HL-60 (cell line): ENCODE results near the gene RGP1.

Experiments
- DNase-seq, 2 experiments: peaks; one replicate each; pipeline ENCODE4 v3.0.0-alpha.2; 2010 to 2020; ENCODE audit warnings: low read depth in 1 of 2, low spot score in 1 of 2
- H3K27ac ChIP-seq: fragments of 250-450 bp; sonication (Bioruptor Pico); replicated peaks from 2 replicates; pipeline ENCODE4 v1.5.1; 2020; ENCODE audit warnings: mild to moderate bottlenecking, moderate library complexity
- H3K27me3 ChIP-seq: fragments of 250-450 bp; sonication (Bioruptor Pico); 2 replicates; pipeline ENCODE4 v1.5.1; 2021; ENCODE audit warnings: mild to moderate bottlenecking, moderate library complexity; ENCODE audit not compliant: insufficient read depth, poor library complexity, severe bottlenecking
- H3K4me3 ChIP-seq: replicated peaks from 2 replicates; pipeline ENCODE4 v1.5.1; 2011; ENCODE audit warnings: mild to moderate bottlenecking, control low read depth, low read length; ENCODE audit not compliant: insufficient read depth
- GABPA ChIP-seq: IDR thresholded peaks from 2 replicates; pipeline ENCODE4 v1.6.1; 2012; ENCODE audit warnings: low read depth
- POLR2AphosphoS5 ChIP-seq: IDR thresholded peaks from 2 replicates; pipeline ENCODE4 v1.6.1; 2012; ENCODE audit warnings: low read depth
- SPI1 ChIP-seq: IDR thresholded peaks from 2 replicates; pipeline ENCODE4 v1.6.1; 2012; ENCODE audit warnings: low read depth, mild to moderate bottlenecking, borderline replicate concordance
- TF ChIP-seq, protein P1 (sequence below): IDR thresholded peaks from 2 replicates; pipeline ENCODE4 v1.6.1; 2012; ENCODE audit warnings: low read depth; ENCODE audit not compliant: insufficient replicate concordance
- TF ChIP-seq, protein P2 (sequence below): IDR thresholded peaks from one replicate; pipeline ENCODE4 v1.5.1; 2011; ENCODE audit warnings: low read length, control low read depth, inconsistent platforms; ENCODE audit not compliant: insufficient read depth

The RGP1 gene

DNA sequence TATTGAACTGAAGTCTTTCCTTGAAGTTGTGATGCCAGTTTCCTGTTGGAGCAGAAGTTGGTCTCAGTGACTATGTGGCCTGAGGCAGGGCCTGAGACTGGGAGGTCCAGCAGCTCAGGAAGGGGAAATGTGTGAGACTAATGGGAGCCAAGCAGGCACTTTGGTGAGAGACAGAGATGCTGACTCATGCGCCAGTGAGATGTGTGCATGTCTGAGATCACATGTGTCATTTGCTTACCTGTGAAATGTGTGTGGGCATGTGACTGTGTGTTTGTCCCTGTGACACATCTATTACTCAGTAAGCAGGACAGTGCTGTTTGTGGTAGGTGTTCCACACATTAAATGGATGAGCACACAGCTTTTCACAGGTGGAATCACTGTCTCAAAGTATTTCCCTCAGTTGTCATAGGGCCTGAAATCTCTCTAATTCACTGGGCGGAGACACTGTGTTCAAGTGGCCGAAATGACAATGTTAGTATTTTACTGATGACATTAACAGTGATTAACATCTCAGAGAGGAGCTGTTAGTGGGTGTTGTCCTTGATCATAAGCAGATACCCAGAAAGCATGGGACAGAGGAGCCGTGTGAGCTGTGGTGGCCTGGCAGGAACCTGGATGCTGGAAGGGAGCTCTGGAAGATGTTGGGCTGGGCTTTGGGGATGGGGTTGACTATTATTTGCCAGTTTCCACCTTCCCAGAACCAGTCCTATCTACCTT, 49.7 kb downstream of the RGP1 start:
- DNase-seq, result peak in 1 of 2 experiments; percentile 3
- Histone ChIP-seq H3K27me3 (no peaks in the 10 kb centered on the region), H3K4me3 (no peak overlapping the region), H3K27ac (no peak overlapping the region)
- TF ChIP-seq, protein P1, sequence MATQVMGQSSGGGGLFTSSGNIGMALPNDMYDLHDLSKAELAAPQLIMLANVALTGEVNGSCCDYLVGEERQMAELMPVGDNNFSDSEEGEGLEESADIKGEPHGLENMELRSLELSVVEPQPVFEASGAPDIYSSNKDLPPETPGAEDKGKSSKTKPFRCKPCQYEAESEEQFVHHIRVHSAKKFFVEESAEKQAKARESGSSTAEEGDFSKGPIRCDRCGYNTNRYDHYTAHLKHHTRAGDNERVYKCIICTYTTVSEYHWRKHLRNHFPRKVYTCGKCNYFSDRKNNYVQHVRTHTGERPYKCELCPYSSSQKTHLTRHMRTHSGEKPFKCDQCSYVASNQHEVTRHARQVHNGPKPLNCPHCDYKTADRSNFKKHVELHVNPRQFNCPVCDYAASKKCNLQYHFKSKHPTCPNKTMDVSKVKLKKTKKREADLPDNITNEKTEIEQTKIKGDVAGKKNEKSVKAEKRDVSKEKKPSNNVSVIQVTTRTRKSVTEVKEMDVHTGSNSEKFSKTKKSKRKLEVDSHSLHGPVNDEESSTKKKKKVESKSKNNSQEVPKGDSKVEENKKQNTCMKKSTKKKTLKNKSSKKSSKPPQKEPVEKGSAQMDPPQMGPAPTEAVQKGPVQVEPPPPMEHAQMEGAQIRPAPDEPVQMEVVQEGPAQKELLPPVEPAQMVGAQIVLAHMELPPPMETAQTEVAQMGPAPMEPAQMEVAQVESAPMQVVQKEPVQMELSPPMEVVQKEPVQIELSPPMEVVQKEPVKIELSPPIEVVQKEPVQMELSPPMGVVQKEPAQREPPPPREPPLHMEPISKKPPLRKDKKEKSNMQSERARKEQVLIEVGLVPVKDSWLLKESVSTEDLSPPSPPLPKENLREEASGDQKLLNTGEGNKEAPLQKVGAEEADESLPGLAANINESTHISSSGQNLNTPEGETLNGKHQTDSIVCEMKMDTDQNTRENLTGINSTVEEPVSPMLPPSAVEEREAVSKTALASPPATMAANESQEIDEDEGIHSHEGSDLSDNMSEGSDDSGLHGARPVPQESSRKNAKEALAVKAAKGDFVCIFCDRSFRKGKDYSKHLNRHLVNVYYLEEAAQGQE, result no peak
- TF ChIP-seq GABPA (no peak), SPI1 (no peak), POLR2AphosphoS5 (no peak)
- TF ChIP-seq, protein P2, sequence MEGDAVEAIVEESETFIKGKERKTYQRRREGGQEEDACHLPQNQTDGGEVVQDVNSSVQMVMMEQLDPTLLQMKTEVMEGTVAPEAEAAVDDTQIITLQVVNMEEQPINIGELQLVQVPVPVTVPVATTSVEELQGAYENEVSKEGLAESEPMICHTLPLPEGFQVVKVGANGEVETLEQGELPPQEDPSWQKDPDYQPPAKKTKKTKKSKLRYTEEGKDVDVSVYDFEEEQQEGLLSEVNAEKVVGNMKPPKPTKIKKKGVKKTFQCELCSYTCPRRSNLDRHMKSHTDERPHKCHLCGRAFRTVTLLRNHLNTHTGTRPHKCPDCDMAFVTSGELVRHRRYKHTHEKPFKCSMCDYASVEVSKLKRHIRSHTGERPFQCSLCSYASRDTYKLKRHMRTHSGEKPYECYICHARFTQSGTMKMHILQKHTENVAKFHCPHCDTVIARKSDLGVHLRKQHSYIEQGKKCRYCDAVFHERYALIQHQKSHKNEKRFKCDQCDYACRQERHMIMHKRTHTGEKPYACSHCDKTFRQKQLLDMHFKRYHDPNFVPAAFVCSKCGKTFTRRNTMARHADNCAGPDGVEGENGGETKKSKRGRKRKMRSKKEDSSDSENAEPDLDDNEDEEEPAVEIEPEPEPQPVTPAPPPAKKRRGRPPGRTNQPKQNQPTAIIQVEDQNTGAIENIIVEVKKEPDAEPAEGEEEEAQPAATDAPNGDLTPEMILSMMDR, result no peak

DNA sequence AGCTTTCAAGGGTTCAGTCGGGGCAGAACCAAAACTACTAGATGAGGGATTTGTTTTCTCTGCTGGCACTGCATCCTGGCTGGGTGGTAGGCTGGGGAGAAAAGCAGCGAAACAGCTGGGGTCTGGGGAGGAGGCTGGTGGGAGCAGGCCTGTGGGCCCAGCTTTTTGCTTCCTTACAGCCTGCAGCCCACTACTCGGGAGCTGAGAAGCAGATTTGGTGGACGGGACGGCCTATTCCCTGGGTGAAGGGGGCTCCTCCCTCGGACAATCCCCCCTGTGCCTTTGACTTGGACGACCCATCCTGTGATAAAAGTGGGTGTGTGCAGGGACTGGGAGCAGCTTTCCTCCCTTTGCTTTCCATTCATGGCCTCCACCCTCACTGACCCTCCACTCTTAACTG, 51.4 kb downstream of the RGP1 start:
- H3K27ac ChIP-seq, result no peak overlapping the region
- no peak for DNase-seq
- TF ChIP-seq POLR2AphosphoS5, result no peak
- TF ChIP-seq, protein P2, result no peak
- TF ChIP-seq SPI1, result no peak
- no peak for TF ChIP-seq GABPA
- TF ChIP-seq, protein P1, result no peak

DNA sequence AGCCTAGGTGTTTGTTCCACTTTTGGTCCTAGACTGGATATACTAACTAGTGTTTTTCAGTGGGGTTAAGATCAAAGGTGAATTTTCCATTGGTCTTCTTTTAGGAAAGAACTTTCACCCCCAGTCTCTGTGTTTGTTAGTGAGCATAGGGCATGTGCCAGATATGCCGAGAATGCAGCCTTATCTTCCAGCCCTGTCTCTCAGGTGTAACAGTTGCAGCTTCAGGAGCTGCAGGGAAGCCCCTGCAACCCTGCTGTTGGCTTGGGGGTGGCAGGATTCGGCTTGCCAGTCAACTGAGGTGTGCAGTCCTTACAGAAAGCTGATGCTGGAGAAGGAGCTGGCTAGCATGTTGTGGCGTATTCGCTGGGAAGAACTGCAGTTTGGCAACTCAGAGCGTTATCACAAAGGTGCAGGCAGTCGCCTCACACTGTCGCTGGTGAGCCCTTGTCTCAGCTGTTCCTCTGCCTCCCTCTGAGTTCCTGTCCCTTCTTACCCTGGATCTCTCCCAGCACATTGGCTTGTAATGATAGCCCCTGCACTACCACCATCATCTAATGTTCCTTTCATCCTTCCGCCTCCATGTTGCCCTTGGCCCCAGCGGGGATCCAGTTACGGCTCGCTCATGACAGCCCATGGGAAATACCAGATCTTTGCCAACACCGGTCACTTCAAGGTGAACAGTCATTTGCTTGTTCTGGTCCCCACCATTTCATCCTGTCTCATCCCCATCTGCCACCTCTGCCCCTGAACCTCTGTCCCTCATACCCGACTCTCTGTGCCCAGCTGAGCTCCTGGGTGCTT, 52.4 kb downstream of the RGP1 start:
- TF ChIP-seq SPI1, result no peak
- TF ChIP-seq, protein P1, result no peak
- no peak for TF ChIP-seq POLR2AphosphoS5
- no peak for TF ChIP-seq GABPA
- TF ChIP-seq, protein P2, result no peak
- no peaks in the 10 kb centered on the region for H3K27me3 ChIP-seq
- no peak for DNase-seq
- no peak overlapping the region for H3K27ac ChIP-seq
- no peak overlapping the region for H3K4me3 ChIP-seq

More for the DNA sequence above, 51.4 kb downstream of the RGP1 start:
- no peak overlapping the region for H3K4me3 ChIP-seq
- no peaks in the 10 kb centered on the region for H3K27me3 ChIP-seq
